Measurements from ENCODE around the gene NMD3. TPM values are rescaled to one million over a fixed set of nuclear protein-coding genes. Genes with fewer than 3 reads are reported as not detected.
"Not testable (repeated sequence)": the region's sequence is repeated elsewhere in the genome, so short reads cannot be mapped to it uniquely, and the experiment has no call there.

NMD3 gene
- polyA plus RNA-seq: 46.7 TPM
- long read RNA-seq, donor 1, partial matches to known transcripts: 0 of 3 reads
- long read RNA-seq, donor 1, other reads (novel, unspliced or antisense): 0 of 3 reads
- long read RNA-seq, donor 2, transcript NMD3-201 (16 exons, 3,049 nt): major isoform, 8 of 9 reads
- long read RNA-seq, donor 2, partial matches to known transcripts: 0 of 9 reads
- long read RNA-seq, donor 2, other reads (novel, unspliced or antisense): 0 of 9 reads
- long read RNA-seq, donor 3: 0 reads
- long read RNA-seq, donor 4, partial matches to known transcripts: 0 of 1 reads
- long read RNA-seq, donor 4, other reads (novel, unspliced or antisense): 0 of 1 reads
- long read RNA-seq, donor 5, transcript NMD3-201 (16 exons, 3,049 nt): major isoform, 5 of 6 reads
- long read RNA-seq, donor 5, partial matches to known transcripts: 0 of 6 reads
- long read RNA-seq, donor 5, other reads (novel, unspliced or antisense): 0 of 6 reads
- long read RNA-seq, donor 6, transcript NMD3-201 (16 exons, 3,049 nt): major isoform, 5 of 6 reads
- long read RNA-seq, donor 6, partial matches to known transcripts: 0 of 6 reads
- long read RNA-seq, donor 6, other reads (novel, unspliced or antisense): 0 of 6 reads
- long read RNA-seq, donor 7, partial matches to known transcripts: 0 of 4 reads
- long read RNA-seq, donor 7, other reads (novel, unspliced or antisense): 0 of 4 reads
- long read RNA-seq, donor 8, transcript NMD3-201 (16 exons, 3,049 nt): major isoform, 8 of 8 reads
- long read RNA-seq, donor 8, partial matches to known transcripts: 0 of 8 reads
- long read RNA-seq, donor 8, other reads (novel, unspliced or antisense): 0 of 8 reads
- long read RNA-seq, donor 9, partial matches to known transcripts: 7 of 11 reads
- long read RNA-seq, donor 9, other reads (novel, unspliced or antisense): 0 of 11 reads
- long read RNA-seq, donor 10, partial matches to known transcripts: 5 of 12 reads
- long read RNA-seq, donor 10, other reads (novel, unspliced or antisense): 0 of 12 reads
- long read RNA-seq, donor 11, partial matches to known transcripts: 0 of 4 reads
- long read RNA-seq, donor 11, other reads (novel, unspliced or antisense): 0 of 4 reads

DNA sequence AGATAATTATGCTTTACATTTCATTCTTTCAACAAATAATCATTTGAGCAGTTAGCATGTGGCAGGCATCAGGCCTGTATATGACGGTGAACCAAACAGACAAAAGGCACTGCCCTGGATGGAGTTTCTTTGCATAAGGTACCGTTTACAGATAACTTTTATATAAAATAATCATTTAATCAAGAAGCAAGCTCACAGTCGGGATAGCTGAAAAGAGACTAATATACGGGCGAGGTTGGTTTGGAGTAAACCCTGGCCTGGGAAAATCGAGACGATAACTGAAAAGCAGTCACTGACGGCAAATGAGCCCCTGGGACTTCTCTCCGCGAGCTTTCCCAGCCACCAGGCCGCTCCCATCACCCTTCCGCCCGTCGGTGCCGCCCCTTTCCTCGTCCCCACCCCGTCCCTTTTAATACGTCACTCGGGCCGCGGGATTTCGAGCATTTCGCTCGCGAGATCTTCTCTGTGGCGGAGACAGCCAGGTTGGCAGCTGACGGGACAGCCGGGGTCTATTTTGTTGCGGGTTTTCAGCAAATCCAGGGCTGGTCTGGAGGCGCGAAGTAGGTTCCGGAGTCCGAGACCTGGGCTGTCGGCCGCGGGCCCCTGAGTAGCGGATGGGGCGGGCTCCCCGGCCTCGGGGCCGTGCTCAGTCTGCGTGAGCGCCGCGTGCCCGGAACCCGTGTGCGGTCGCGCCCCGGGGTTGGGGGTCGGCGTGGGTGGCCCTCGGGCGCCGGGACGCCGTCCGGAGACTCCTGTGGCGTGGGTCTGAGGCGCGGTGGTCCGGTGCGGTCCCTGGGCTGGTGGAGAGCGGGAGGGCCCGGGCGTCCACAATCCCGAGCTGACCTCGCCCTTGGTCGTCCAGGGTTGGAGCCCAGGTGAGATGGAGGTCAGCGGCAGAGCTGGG, at the start of gene NMD3:
NMD3 (plus strand) TSS at position 462 of the 904 bp plus-strand sequence. CDS start 703 bp downstream, outside the sequence.
- DNase-seq: peak; percentile 93 to 95
- Histone ChIP-seq H3K36me3 (ENCODE audit: control insufficient read depth, insufficient read depth, low read length) (peaks cover 3% of the 10 kb centered on the region), H3K4me1 (ENCODE audit: control insufficient read depth, insufficient read depth, low read length) (peaks cover 11% of the 10 kb centered on the region), H3K27me3 (ENCODE audit: control insufficient read depth, insufficient read depth, low read length) (no peaks in the 10 kb centered on the region), H3K27ac (ENCODE audit: low read length) (peak within 1 kb of the TSS; percentile 89), H3K9me3 (ENCODE audit: control insufficient read depth, low read depth, low read length) (no peaks in the 10 kb centered on the region), H3K4me3 (ENCODE audit: low read length) (peak within 1 kb of the TSS; percentile 98)
- 0% methylated on average over 3 of the region's 71 CpGs for WGBS (ENCODE audit: insufficient coverage, low lambda C conversion rate)

GRCh38 chr3:161171639-161172552, 49.2 kb upstream of the NMD3 start:
- DNase-seq: no peak
- no peaks in the 10 kb centered on the region for H3K9me3 ChIP-seq (ENCODE audit: control insufficient read depth, low read depth, low read length)
- no peaks in the 10 kb centered on the region for H3K36me3 ChIP-seq (ENCODE audit: control insufficient read depth, insufficient read depth, low read length)
- no peak overlapping the region for H3K27ac ChIP-seq (ENCODE audit: low read length)
- H3K27me3 ChIP-seq (ENCODE audit: control insufficient read depth, insufficient read depth, low read length): no peaks in the 10 kb centered on the region
- H3K4me1 ChIP-seq (ENCODE audit: control insufficient read depth, insufficient read depth, low read length): no peaks in the 10 kb centered on the region
- no peak overlapping the region for H3K4me3 ChIP-seq (ENCODE audit: low read length)
- no CpG with 5 or more reads among the region's 2 CpGs for WGBS (ENCODE audit: insufficient coverage, low lambda C conversion rate)

DNA sequence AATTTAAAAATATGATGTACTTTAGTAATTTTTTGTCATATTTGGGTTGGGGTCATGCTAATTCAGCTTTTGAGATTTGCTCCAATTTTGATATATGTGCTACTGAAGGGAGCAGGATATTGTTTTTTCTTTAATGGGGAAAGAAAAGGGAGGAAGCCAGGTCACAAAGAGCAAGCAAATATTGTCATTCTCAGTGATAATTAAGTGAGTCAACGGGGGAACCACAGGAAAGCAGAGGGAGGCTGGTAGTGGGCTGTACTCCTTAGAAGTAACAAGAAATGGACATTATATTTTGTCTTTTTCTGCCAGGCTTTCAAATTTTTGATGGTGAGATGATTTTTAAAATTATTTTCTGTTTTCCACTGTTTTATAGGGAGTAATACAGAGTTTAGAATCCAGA, 45.6 kb upstream of the NMD3 start:
- DNase-seq: no peak
- no peaks in the 10 kb centered on the region for H3K9me3 ChIP-seq (ENCODE audit: control insufficient read depth, low read depth, low read length)
- no peak overlapping the region for H3K27ac ChIP-seq (ENCODE audit: low read length)
- H3K36me3 ChIP-seq (ENCODE audit: control insufficient read depth, insufficient read depth, low read length): no peaks in the 10 kb centered on the region
- no peaks in the 10 kb centered on the region for H3K27me3 ChIP-seq (ENCODE audit: control insufficient read depth, insufficient read depth, low read length)
- no peaks in the 10 kb centered on the region for H3K4me1 ChIP-seq (ENCODE audit: control insufficient read depth, insufficient read depth, low read length)
- 27% methylated on average over 1 of the region's 1 CpG for WGBS (ENCODE audit: insufficient coverage, low lambda C conversion rate)
- H3K4me3 ChIP-seq (ENCODE audit: low read length): no peak overlapping the region

DNA sequence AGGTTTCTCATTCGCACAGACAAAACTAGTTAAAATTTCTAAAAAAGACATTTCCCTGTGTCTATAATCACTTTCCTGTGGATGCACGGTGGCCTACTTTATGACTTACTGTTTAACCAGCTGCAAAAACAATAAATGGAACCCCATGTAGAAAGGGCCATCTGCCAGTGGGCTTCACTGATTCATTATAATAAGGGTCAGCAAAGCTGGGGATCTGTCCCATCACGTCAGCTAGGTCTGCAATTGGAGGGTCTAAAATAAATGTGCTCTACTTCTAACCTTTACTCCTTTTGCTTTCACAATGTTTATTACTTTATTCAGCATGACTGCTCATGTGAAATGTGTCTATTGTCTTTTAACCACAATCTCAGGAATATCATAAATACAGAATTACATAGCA, 43.1 kb upstream of the NMD3 start:
- Histone ChIP-seq H3K4me1 (ENCODE audit: control insufficient read depth, insufficient read depth, low read length) (no peaks in the 10 kb centered on the region), H3K9me3 (ENCODE audit: control insufficient read depth, low read depth, low read length) (no peaks in the 10 kb centered on the region), H3K27me3 (ENCODE audit: control insufficient read depth, insufficient read depth, low read length) (no peaks in the 10 kb centered on the region), H3K36me3 (ENCODE audit: control insufficient read depth, insufficient read depth, low read length) (no peaks in the 10 kb centered on the region), H3K27ac (ENCODE audit: low read length) (no peak overlapping the region), H3K4me3 (ENCODE audit: low read length) (no peak overlapping the region)
- DNase-seq: no peak
- 40% methylated on average over 1 of the region's 3 CpGs for WGBS (ENCODE audit: insufficient coverage, low lambda C conversion rate)

DNA sequence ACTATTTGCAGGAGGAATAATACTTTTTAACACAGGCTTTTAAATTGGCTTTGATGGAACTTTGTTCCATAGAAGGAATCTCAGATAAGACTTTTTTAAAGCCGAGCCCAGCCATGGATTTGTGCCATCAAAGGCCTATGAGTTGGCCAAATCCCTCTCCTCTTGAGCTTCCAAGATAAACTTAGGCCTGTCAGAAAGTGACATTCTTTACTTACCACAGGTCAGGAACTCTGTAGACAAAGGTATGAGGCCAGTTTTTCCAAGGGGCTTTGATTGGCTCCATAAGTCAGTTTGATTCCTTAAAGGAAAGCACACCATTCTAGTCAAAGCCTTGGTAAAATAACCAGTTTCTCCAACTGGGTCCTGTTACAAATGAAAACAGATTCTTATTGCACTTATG, 39.7 kb upstream of the NMD3 start:
- H3K27ac ChIP-seq (ENCODE audit: low read length); H3K36me3 ChIP-seq (ENCODE audit: control insufficient read depth, insufficient read depth, low read length); H3K27me3 ChIP-seq (ENCODE audit: control insufficient read depth, insufficient read depth, low read length); H3K9me3 ChIP-seq (ENCODE audit: control insufficient read depth, low read depth, low read length); H3K4me1 ChIP-seq (ENCODE audit: control insufficient read depth, insufficient read depth, low read length); DNase-seq; H3K4me3 ChIP-seq (ENCODE audit: low read length): not testable (repeated sequence)
- WGBS (ENCODE audit: insufficient coverage, low lambda C conversion rate): no CpG with 5 or more reads among the region's 1 CpG

- no peak overlapping the region for H3K27ac ChIP-seq (ENCODE audit: low read length)
- H3K4me3 ChIP-seq (ENCODE audit: low read length): no peak overlapping the region
- no peaks in the 10 kb centered on the region for H3K36me3 ChIP-seq (ENCODE audit: control insufficient read depth, insufficient read depth, low read length)
- no peaks in the 10 kb centered on the region for H3K4me1 ChIP-seq (ENCODE audit: control insufficient read depth, insufficient read depth, low read length)
- 51% methylated on average over 2 of the region's 2 CpGs for WGBS (ENCODE audit: insufficient coverage, low lambda C conversion rate)
- no peak for DNase-seq
- no peaks in the 10 kb centered on the region for H3K27me3 ChIP-seq (ENCODE audit: control insufficient read depth, insufficient read depth, low read length)
- H3K9me3 ChIP-seq (ENCODE audit: control insufficient read depth, low read depth, low read length): no peaks in the 10 kb centered on the region
These were observed 34.1 kb upstream of the NMD3 start for GRCh38 chr3:161187046-161187445.

- no peaks in the 10 kb centered on the region for H3K27me3 ChIP-seq (ENCODE audit: control insufficient read depth, insufficient read depth, low read length)
- WGBS (ENCODE audit: insufficient coverage, low lambda C conversion rate): 100% methylated on average over 1 of the region's 6 CpGs
- no peak overlapping the region for H3K27ac ChIP-seq (ENCODE audit: low read length)
- no peaks in the 10 kb centered on the region for H3K9me3 ChIP-seq (ENCODE audit: control insufficient read depth, low read depth, low read length)
- no peaks in the 10 kb centered on the region for H3K4me1 ChIP-seq (ENCODE audit: control insufficient read depth, insufficient read depth, low read length)
- no peak for DNase-seq
- no peaks in the 10 kb centered on the region for H3K36me3 ChIP-seq (ENCODE audit: control insufficient read depth, insufficient read depth, low read length)
- H3K4me3 ChIP-seq (ENCODE audit: low read length): no peak overlapping the region
These were observed 23.0 kb upstream of the NMD3 start for GRCh38 chr3:161197855-161198850.

DNA sequence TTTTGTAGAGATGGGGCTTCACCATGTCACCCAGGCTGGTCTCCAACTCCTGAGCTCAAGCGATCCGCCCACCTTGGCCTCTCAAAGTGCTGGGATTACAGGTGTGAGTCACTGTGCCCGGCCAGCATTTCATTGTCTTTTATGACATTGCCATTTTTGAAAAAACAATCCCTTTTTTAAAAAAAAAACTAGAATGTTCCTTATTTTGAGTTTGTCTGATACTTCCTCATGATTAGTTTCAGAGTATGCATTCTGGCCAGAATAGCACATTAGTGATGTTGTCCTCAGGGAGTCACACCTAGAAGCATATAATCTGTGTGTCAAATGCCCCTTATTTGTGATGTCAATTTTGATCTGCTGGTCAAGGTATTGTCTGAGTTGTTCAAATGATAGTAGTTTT, 21.2 kb upstream of the NMD3 start:
- no peak for DNase-seq
- no peak overlapping the region for H3K4me3 ChIP-seq (ENCODE audit: low read length)
- no peak overlapping the region for H3K27ac ChIP-seq (ENCODE audit: low read length)
- 86% methylated on average over 1 of the region's 3 CpGs for WGBS (ENCODE audit: insufficient coverage, low lambda C conversion rate)
- no peaks in the 10 kb centered on the region for H3K4me1 ChIP-seq (ENCODE audit: control insufficient read depth, insufficient read depth, low read length)
- no peaks in the 10 kb centered on the region for H3K36me3 ChIP-seq (ENCODE audit: control insufficient read depth, insufficient read depth, low read length)
- H3K9me3 ChIP-seq (ENCODE audit: control insufficient read depth, low read depth, low read length): no peaks in the 10 kb centered on the region
- H3K27me3 ChIP-seq (ENCODE audit: control insufficient read depth, insufficient read depth, low read length): no peaks in the 10 kb centered on the region
